Adipocyte (in vitro differentiated cells): ENCODE measurements around the gene CPA2.

Experiments used
- DNase-seq: peaks from one replicate; pipeline ENCODE4 v3.0.0-alpha.2; 2015; ENCODE audit warnings: low read depth
- H3K27me3 ChIP-seq: replicated peaks from 2 replicates; pipeline ENCODE4 v1.7.0; 2013; ENCODE audit warnings: mild to moderate bottlenecking, low read length, moderate library complexity; ENCODE audit not compliant: control insufficient read depth, insufficient read depth
- H3K36me3 ChIP-seq: 2 replicates; pipeline ENCODE4 v1.7.0; 2013; ENCODE audit warnings: low read length, mild to moderate bottlenecking, moderate library complexity; ENCODE audit not compliant: control insufficient read depth, insufficient read depth, severe bottlenecking
- H3K4me1 ChIP-seq: 2 replicates; pipeline ENCODE4 v1.7.0; 2013; ENCODE audit warnings: mild to moderate bottlenecking, low read length, moderate library complexity; ENCODE audit not compliant: control insufficient read depth, insufficient read depth
- H3K4me3 ChIP-seq: 2 replicates; pipeline ENCODE4 v1.7.0; 2013; ENCODE audit warnings: mild to moderate bottlenecking, low read length, moderate library complexity
- H3K9ac ChIP-seq: 2 replicates; pipeline ENCODE4 v1.7.0; 2013; ENCODE audit warnings: mild to moderate bottlenecking, low read length, moderate library complexity
- H3K9me3 ChIP-seq: 2 replicates; pipeline ENCODE4 v1.7.0; 2013; ENCODE audit warnings: mild to moderate bottlenecking, low read length, moderate library complexity; ENCODE audit not compliant: control insufficient read depth

CPA2 gene

DNA sequence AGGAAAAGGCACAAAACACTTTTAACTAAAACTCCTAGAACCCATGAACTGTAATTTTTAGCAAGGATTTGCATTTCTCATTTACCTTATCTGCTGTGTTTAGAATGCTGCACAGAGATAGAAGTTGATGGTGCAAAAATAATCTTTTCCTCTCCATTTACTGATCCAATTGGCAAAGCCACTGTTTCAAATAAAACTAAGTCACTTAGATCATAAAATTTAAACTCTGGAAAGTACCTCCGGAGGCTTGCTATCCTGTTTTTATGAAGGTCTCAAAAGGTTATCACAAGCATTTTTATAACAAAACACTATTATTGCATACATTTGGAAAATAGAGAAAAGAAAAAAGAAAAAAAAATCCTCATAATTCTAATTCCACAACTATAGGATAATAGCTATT, 7.6 kb downstream of the CPA2 start:
- Histone ChIP-seq H3K36me3 (no peaks in the 10 kb centered on the region), H3K9me3 (no peaks in the 10 kb centered on the region), H3K4me3 (no peak overlapping the region), H3K27me3 (peaks cover 5% of the 10 kb centered on the region), H3K4me1 (peaks cover 64% of the 10 kb centered on the region), H3K9ac (peak overlapping the region; percentile 73)
- no peak for DNase-seq

DNA sequence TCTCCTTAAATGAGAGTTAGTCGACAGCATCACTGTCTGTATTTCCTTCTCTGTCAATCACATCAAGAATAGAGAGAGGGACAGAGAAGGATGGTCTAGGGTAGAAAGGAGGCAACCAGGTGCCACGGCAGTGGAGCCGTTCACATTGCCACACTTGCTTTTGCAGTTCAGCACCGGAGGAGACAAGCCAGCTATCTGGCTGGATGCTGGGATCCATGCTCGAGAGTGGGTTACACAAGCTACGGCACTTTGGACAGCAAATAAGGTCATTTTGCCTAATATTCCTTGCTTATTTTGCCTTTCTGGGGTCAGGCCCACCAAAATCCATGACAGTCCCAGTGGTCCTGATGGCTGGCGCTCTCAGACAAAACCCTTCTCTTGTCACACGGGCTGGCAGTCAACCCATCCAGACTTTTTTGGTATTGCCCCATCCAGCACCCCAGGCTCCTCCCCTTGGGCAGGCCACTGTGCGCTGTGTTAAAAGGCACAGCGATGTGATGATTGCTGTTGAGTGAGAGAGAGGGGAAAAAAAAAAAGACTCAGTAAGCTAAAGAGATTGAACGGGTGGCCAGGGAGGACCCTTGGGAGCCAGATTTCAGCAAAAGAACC, 8.4 kb downstream of the CPA2 start:
- Histone ChIP-seq H3K27me3 (no peaks in the 10 kb centered on the region), H3K9me3 (no peaks in the 10 kb centered on the region), H3K9ac (peak overlapping the region; percentile 73), H3K4me1 (peaks cover 72% of the 10 kb centered on the region), H3K4me3 (no peak overlapping the region), H3K36me3 (no peaks in the 10 kb centered on the region)
- DNase-seq: no peak

DNA sequence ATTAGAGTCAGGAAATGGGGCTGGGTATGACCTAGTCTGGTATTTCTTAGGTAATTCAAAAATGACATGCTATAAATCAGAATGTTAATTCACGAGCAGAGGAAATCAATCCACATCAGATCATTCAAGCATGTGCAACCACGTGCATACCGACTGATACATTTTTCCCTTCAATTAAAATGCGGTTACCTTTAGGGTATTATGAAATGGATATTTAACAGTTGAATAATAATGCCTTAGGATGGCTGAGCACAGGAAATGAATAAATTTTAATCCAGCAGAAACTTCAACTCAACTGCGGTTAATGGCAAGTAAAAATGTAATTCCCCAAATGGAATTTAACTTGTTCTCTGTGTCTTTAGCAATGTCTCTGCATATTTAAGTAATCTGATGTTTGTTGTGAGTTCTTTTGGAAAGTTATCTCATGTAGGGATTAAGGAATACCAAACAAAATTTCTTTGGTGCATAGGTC, 9.2 kb downstream of the CPA2 start:
- peaks cover 79% of the 10 kb centered on the region for H3K4me1 ChIP-seq
- DNase-seq: peak; percentile 46
- H3K9me3 ChIP-seq: no peaks in the 10 kb centered on the region
- peak overlapping the region; percentile 10 for H3K9ac ChIP-seq
- no peaks in the 10 kb centered on the region for H3K36me3 ChIP-seq
- H3K27me3 ChIP-seq: no peaks in the 10 kb centered on the region
- no peak overlapping the region for H3K4me3 ChIP-seq

DNA sequence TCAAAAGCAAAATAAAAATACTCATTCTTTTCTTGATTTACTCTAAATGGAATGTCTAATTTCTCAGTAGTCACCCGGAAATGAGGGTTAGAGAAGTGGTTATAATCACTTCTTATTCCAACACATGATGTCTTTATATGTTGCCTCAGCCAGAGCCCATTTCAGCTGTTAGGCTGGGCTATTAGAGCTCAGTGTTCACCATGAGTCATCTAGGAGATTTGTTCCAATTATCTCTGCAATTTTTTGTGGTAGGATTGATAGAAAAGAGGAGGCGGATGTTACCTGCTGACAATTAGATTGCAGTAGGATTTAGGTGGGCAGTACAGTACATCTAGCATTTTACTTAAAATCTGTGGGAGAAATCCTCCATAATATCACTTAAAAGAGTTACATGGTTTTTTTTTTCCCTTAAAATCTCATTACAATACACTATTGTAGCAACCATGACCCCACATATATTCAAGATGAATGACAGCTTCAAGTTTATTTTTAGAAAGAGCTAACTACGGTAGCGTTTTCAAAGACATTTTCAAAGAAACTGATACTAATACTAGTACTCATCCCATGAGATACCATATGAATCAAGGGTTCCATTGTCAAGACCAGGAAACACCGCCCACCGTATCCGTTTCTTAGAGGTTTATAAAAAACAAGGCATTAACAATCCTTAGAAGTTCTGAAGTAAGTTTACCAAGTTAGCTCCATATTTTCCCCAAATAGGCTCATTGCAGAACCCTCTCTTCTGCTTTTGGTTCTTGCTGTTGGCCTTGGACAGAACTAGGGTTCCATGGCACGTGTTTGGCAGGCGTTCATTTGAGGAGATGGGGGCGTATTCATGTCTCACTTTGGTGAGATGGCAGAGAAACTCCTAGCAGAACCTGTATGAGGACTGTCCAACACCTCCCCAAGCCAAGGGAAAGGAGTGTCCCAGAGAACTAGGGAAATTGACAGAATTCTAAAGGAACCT, 10.4 kb downstream of the CPA2 start:
- H3K36me3 ChIP-seq: no peaks in the 10 kb centered on the region
- peak; percentile 65 for DNase-seq
- H3K4me1 ChIP-seq: peaks cover 91% of the 10 kb centered on the region
- no peaks in the 10 kb centered on the region for H3K27me3 ChIP-seq
- H3K4me3 ChIP-seq: no peak overlapping the region
- H3K9me3 ChIP-seq: no peaks in the 10 kb centered on the region
- no peak overlapping the region for H3K9ac ChIP-seq

DNA sequence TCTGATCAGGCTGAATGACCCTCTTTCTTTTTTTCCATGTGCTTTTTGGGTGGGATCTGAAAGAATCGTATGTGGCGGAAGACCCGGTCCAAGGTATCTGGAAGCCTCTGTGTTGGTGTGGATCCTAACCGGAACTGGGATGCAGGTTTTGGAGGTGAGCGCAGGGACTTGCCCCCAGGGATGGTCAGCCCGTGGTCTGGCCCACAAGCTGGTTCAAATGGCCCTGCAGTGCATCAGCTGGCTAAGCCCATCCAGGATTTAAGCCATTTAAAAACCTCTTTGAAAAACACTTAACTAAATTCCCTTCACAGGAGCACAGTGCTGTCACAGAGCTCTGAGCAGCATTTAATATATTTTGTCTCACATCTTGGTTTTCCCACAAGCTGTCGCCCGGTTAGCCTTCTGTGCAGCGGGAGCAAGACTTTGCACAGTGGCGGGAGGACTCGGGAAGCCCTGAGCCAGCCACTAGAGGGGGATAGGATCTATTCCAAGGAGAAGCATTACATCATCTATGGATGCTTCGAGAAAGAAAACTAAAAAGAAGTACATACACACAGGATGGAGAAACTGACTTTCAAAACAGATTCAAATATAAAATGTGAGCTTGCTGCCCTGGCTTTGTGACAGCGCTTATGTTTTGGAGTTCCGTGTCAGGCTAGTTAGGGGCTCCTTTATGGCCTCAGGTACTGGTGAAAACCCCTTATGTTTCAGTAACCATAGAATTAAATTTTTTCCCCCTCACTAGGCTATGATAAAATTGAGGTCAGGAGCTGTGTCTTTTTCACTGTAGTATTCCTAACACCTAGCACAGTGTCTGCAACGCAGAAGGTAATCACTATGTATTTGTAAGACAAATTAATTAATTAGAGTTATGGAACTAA, 11.3 kb downstream of the CPA2 start:
- Histone ChIP-seq H3K9ac (peak overlapping the region; percentile 77), H3K27me3 (no peaks in the 10 kb centered on the region), H3K36me3 (no peaks in the 10 kb centered on the region), H3K4me3 (no peak overlapping the region), H3K4me1 (peaks cover 83% of the 10 kb centered on the region), H3K9me3 (no peaks in the 10 kb centered on the region)
- DNase-seq: peak; percentile 67

DNA sequence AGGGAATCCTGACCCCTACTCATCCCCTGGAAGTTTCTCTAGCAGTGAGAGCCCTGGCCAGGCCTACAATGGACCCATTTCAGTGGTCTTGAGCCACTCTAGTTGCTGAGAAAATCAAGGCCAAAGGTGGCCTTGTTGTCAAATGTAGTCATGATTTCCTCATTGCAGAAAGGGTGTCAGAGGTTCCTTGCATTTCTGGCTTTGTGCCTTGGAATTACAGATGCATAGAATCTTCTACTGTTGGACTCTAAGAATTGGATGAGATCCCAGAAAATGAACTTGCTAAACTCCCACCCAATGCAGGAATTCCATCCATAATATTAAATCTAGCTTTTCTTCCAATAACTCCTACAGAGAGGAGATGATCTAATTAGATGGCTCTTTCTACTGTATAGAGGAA, 12.2 kb downstream of the CPA2 start:
- H3K9me3 ChIP-seq: no peaks in the 10 kb centered on the region
- H3K4me1 ChIP-seq: peaks cover 78% of the 10 kb centered on the region
- H3K4me3 ChIP-seq: no peak overlapping the region
- H3K9ac ChIP-seq: peak overlapping the region; percentile 77
- H3K36me3 ChIP-seq: no peaks in the 10 kb centered on the region
- DNase-seq: peak; percentile 93
- no peaks in the 10 kb centered on the region for H3K27me3 ChIP-seq

DNA sequence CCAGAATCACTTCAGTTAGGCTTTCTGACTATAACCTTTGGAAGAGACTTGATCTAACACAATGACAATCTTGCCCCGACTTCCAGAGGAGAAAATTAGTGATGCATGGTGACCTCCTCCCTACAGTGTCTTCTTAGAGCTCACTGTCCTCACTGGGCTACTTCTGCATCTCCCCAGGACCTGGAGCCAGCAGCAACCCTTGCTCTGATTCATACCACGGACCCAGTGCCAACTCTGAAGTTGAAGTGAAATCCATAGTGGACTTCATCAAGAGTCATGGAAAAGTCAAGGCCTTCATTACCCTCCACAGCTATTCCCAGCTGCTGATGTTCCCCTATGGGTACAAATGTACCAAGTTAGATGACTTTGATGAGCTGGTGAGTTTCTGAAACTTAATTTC, 12.6 kb downstream of the CPA2 start:
- no peak for DNase-seq
- no peaks in the 10 kb centered on the region for H3K9me3 ChIP-seq
- no peaks in the 10 kb centered on the region for H3K36me3 ChIP-seq

DNA sequence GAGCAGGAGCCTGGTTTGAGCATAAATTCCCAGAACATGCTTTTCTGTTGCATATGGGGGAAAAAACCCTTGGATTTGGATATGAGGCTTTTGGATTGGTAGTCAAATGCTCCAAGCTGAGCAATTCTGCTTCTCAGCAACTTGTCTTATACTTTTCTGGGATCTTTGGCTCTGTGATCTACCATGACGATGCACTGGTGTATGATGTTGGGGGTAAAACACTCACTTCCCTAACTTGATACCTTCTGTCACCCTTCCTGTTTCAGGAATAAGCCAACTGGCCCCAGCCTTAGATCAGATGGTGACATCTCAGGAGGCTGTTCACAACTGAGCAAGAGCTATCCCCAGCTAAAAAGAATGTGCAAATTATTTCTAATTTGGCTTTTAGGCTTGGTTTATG, 13.2 kb downstream of the CPA2 start:
- Histone ChIP-seq H3K27me3 (no peaks in the 10 kb centered on the region), H3K4me1 (peaks cover 68% of the 10 kb centered on the region), H3K4me3 (no peak overlapping the region), H3K9me3 (no peaks in the 10 kb centered on the region), H3K36me3 (no peaks in the 10 kb centered on the region), H3K9ac (peak overlapping the region; percentile 60)
- no peak for DNase-seq

More for the DNA sequence above, 12.6 kb downstream of the CPA2 start:
- H3K4me3 ChIP-seq: no peak overlapping the region
- H3K9ac ChIP-seq: peak overlapping the region; percentile 60
- no peaks in the 10 kb centered on the region for H3K27me3 ChIP-seq
- H3K4me1 ChIP-seq: peaks cover 74% of the 10 kb centered on the region

DNA sequence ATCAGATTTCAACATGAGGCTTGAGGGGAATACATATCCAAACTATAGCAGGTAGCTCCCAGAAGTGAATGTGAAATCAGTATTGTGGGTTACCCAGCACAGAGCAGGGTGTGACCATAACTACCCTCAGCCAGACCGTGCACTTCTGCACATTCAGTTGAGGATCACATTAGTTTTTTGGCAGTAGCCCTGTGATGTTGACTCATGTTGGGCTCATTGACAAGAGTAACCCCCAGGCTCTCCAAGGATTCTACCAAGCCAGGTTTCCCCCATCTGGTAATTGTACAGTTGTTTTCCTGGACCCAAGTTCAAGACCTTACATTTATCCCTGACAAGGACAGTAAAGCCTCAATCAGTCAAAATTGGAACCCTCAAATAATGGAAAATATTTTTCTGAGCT, 14.6 kb downstream of the CPA2 start:
- H3K9ac ChIP-seq: peak overlapping the region; percentile 2
- H3K9me3 ChIP-seq: no peaks in the 10 kb centered on the region
- no peaks in the 10 kb centered on the region for H3K36me3 ChIP-seq
- H3K4me3 ChIP-seq: no peak overlapping the region
- H3K27me3 ChIP-seq: no peaks in the 10 kb centered on the region
- peak; percentile 59 for DNase-seq
- H3K4me1 ChIP-seq: peaks cover 56% of the 10 kb centered on the region

DNA sequence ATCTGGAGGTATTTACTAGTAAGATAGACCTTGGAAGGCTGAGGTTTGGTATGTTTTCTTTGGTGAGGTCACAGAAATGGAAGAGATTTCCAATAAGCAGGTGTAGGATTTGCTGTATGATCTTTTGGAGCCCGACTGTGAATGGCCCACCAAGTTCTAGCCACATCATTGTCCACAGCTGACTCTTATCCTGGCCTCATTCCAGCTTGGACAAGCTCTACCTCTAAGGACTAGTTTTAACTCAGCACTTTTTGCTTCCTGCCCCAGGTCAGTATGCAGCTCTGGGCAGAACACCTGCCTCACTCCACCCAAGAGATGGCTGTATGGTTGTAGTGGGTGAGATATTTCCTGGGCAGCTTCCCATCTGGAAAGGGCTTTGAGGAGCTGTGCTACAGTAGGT, 20.2 kb downstream of the CPA2 start:
- Histone ChIP-seq H3K4me3 (no peak overlapping the region), H3K9me3 (no peaks in the 10 kb centered on the region), H3K9ac (no peak overlapping the region), H3K36me3 (no peaks in the 10 kb centered on the region), H3K4me1 (peaks cover 1% of the 10 kb centered on the region), H3K27me3 (no peaks in the 10 kb centered on the region)
- DNase-seq: no peak

DNA sequence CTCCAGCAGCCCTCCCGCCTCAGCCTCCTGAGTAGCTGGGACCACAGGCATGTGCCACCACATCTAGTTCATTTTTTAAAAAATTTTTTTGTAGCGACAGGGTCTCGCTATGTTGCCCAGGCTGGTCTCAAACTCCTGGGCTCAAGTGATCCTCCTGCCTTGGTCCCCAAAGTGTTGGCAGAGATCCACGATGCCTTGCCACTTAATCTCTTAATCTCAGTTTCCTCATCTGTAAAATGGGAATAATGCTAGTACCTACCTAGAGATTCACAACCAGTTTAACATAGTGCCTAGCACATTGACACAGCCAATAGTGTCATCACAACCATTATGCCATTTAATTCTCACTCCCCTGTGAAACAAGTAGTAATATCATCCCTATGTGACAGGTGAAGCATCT, 21.5 kb downstream of the CPA2 start:
- Histone ChIP-seq H3K4me3 (no peak overlapping the region), H3K9me3 (no peaks in the 10 kb centered on the region), H3K36me3 (no peaks in the 10 kb centered on the region), H3K27me3 (no peaks in the 10 kb centered on the region), H3K9ac (no peak overlapping the region), H3K4me1 (peaks cover 10% of the 10 kb centered on the region)
- no peak for DNase-seq
